Stimulated activated naive CD4-positive, alpha-beta T cell (primary cell): ENCODE data around the gene CCSAP.
A peak's percentile ranks its signal among the peaks of the same experiment; 100 is the strongest.

Experiments
- DNase-seq, 6 experiments: peaks; one replicate each; lab custom pipeline; 2025; lab: John Stamatoyannopoulos, UW

CCSAP gene

GRCh38 chr1:229364207-229365065, 21.6 kb upstream of the CCSAP start:
- no peak for DNase-seq

GRCh38 chr1:229363723-229364122, 20.9 kb upstream of the CCSAP start:
- DNase-seq, result no peak

GRCh38 chr1:229360420-229360819, 17.6 kb upstream of the CCSAP start:
- no peak for DNase-seq

GRCh38 chr1:229355661-229356060, 12.8 kb upstream of the CCSAP start:
- no peak for DNase-seq

- no peak for DNase-seq
These were observed 11.4 kb upstream of the CCSAP start for GRCh38 chr1:229354226-229354625.

GRCh38 chr1:229352975-229353374, 10.1 kb upstream of the CCSAP start:
- no peak for DNase-seq

GRCh38 chr1:229349463-229350385, 6.9 kb upstream of the CCSAP start:
- no peak for DNase-seq

GRCh38 chr1:229347528-229347927, 4.7 kb upstream of the CCSAP start:
- no peak for DNase-seq

- DNase-seq, result no peak
These were observed 2.3 kb upstream of the CCSAP start for GRCh38 chr1:229344937-229345684.

- DNase-seq, result no peak
These were observed 1.3 kb upstream of the CCSAP start for GRCh38 chr1:229344139-229344538.

GRCh38 chr1:229341774-229342655, 832 bp downstream of the CCSAP start:
- peak; percentile 35 to 85 (median 80) for DNase-seq

GRCh38 chr1:229340496-229340895, 2.4 kb downstream of the CCSAP start:
- no peak for DNase-seq

- DNase-seq, result no peak
These were observed 3.3 kb downstream of the CCSAP start for GRCh38 chr1:229339520-229339919.

- DNase-seq, result no peak
These were observed 3.8 kb downstream of the CCSAP start for GRCh38 chr1:229339086-229339485.

- no peak for DNase-seq
These were observed 6.5 kb downstream of the CCSAP start for GRCh38 chr1:229336345-229336744.

- DNase-seq, result no peak
These were observed 8.1 kb downstream of the CCSAP start for GRCh38 chr1:229334716-229335115.

GRCh38 chr1:229334269-229334668, 8.6 kb downstream of the CCSAP start:
- DNase-seq, result no peak

GRCh38 chr1:229328598-229329362, 14.1 kb downstream of the CCSAP start:
- no peak for DNase-seq

- DNase-seq, result peak in 1 of 6 experiments; percentile 12
These were observed 15.1 kb downstream of the CCSAP start for GRCh38 chr1:229327765-229328164.

GRCh38 chr1:229326601-229327000, 16.2 kb downstream of the CCSAP start:
- DNase-seq, result peak in 2 of 6 experiments; percentile 7 to 35
